ENCODE data around the gene TEX38.
"Not testable (repeated sequence)": the region's sequence is repeated elsewhere in the genome, so short reads cannot be mapped to it uniquely, and the experiment has no call there.

Gene TEX38

GRCh38 chr1:46654012-46654411 lies 17.6 kb upstream of the TEX38 start:
- no peak for DNase-seq
- H3K36me3 ChIP-seq (ENCODE audit: control insufficient read depth, insufficient read depth, low read length): peaks cover 54% of the 10 kb centered on the region
- H3K27ac ChIP-seq (ENCODE audit: insufficient read depth, low read length, poor library complexity, severe bottlenecking): no peak overlapping the region
- no peak overlapping the region for H3K4me3 ChIP-seq (ENCODE audit: insufficient read depth, low read depth, low read length, poor library complexity, severe bottlenecking)
- no peaks in the 10 kb centered on the region for H3K27me3 ChIP-seq (replicated peaks; ENCODE audit: control insufficient read depth, insufficient read depth, low read length, poor library complexity, severe bottlenecking)
- no peaks in the 10 kb centered on the region for H3K4me1 ChIP-seq (ENCODE audit: control insufficient read depth, insufficient read depth, low read length, poor library complexity, severe bottlenecking)
- H3K9me3 ChIP-seq (ENCODE audit: control insufficient read depth, low read length): no peaks in the 10 kb centered on the region

GRCh38 chr1:46654698-46655097 lies 17.0 kb upstream of the TEX38 start:
- not testable (repeated sequence) for H3K27me3 ChIP-seq (replicated peaks; ENCODE audit: control insufficient read depth, insufficient read depth, low read length, poor library complexity, severe bottlenecking); H3K4me3 ChIP-seq (ENCODE audit: insufficient read depth, low read depth, low read length, poor library complexity, severe bottlenecking); H3K27ac ChIP-seq (ENCODE audit: insufficient read depth, low read length, poor library complexity, severe bottlenecking); DNase-seq; H3K9me3 ChIP-seq (ENCODE audit: control insufficient read depth, low read length); H3K4me1 ChIP-seq (ENCODE audit: control insufficient read depth, insufficient read depth, low read length, poor library complexity, severe bottlenecking)
- peaks cover 49% of the 10 kb centered on the region for H3K36me3 ChIP-seq (ENCODE audit: control insufficient read depth, insufficient read depth, low read length)

- H3K4me3 ChIP-seq (ENCODE audit: insufficient read depth, low read depth, low read length, poor library complexity, severe bottlenecking): no peak overlapping the region
- no peak for DNase-seq
Measured at GRCh38 chr1:46655848-46656247, 15.8 kb upstream of the TEX38 start.

DNA sequence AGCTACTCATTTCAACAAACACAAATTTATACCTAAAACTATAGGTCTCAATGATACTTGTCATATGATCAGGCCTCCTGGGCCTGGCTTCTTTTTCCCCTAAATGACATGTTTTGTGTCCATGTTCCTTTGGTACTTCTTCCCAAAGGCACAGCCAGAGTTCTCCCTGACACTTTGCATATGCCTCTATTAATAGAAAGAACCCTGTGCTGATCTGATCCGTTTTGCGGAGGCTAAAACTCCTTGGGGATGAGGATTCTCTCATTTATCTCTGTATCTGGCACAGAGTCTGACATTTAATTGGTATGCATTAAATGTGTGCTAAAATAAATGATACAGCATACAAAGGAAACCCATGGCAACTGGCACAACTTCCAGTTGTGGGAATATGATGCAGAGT lies 15.0 kb upstream of the TEX38 start:
- Histone ChIP-seq H3K27ac (ENCODE audit: insufficient read depth, low read length, poor library complexity, severe bottlenecking) (no peak overlapping the region), H3K36me3 (ENCODE audit: control insufficient read depth, insufficient read depth, low read length) (peaks cover 40% of the 10 kb centered on the region), H3K9me3 (ENCODE audit: control insufficient read depth, low read length) (no peaks in the 10 kb centered on the region), H3K27me3 (replicated peaks; ENCODE audit: control insufficient read depth, insufficient read depth, low read length, poor library complexity, severe bottlenecking) (no peaks in the 10 kb centered on the region), H3K4me1 (ENCODE audit: control insufficient read depth, insufficient read depth, low read length, poor library complexity, severe bottlenecking) (no peaks in the 10 kb centered on the region), H3K4me3 (ENCODE audit: insufficient read depth, low read depth, low read length, poor library complexity, severe bottlenecking) (no peak overlapping the region)
- no peak for DNase-seq

More at GRCh38 chr1:46655848-46656247, 15.8 kb upstream of the TEX38 start:
- Histone ChIP-seq H3K27me3 (replicated peaks; ENCODE audit: control insufficient read depth, insufficient read depth, low read length, poor library complexity, severe bottlenecking) (no peaks in the 10 kb centered on the region), H3K27ac (ENCODE audit: insufficient read depth, low read length, poor library complexity, severe bottlenecking) (no peak overlapping the region), H3K4me1 (ENCODE audit: control insufficient read depth, insufficient read depth, low read length, poor library complexity, severe bottlenecking) (no peaks in the 10 kb centered on the region), H3K9me3 (ENCODE audit: control insufficient read depth, low read length) (no peaks in the 10 kb centered on the region), H3K36me3 (ENCODE audit: control insufficient read depth, insufficient read depth, low read length) (peaks cover 40% of the 10 kb centered on the region)

DNA sequence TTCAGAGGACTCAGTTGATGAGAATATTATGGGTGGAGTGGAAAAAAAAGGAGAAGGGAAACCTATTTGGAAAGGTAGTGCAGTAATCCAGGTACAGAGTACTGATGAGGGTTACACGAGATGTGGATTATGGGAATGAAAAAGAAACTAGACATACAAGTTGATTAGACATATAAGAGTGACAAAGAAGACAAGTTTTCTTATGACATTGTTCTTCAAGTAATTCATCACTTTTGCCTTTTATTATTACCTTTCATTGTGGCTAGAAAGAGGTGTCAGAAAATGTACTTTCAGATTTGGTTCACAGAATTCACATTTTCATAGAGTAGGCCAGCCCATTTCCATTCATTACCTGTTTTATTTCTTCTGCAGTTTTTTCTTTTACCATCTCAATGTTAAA lies 13.9 kb upstream of the TEX38 start:
- Histone ChIP-seq H3K27me3 (replicated peaks; ENCODE audit: control insufficient read depth, insufficient read depth, low read length, poor library complexity, severe bottlenecking) (no peaks in the 10 kb centered on the region), H3K36me3 (ENCODE audit: control insufficient read depth, insufficient read depth, low read length) (peaks cover 33% of the 10 kb centered on the region), H3K9me3 (ENCODE audit: control insufficient read depth, low read length) (no peaks in the 10 kb centered on the region), H3K4me3 (ENCODE audit: insufficient read depth, low read depth, low read length, poor library complexity, severe bottlenecking) (no peak overlapping the region), H3K4me1 (ENCODE audit: control insufficient read depth, insufficient read depth, low read length, poor library complexity, severe bottlenecking) (no peaks in the 10 kb centered on the region), H3K27ac (ENCODE audit: insufficient read depth, low read length, poor library complexity, severe bottlenecking) (no peak overlapping the region)
- DNase-seq: no peak

DNA sequence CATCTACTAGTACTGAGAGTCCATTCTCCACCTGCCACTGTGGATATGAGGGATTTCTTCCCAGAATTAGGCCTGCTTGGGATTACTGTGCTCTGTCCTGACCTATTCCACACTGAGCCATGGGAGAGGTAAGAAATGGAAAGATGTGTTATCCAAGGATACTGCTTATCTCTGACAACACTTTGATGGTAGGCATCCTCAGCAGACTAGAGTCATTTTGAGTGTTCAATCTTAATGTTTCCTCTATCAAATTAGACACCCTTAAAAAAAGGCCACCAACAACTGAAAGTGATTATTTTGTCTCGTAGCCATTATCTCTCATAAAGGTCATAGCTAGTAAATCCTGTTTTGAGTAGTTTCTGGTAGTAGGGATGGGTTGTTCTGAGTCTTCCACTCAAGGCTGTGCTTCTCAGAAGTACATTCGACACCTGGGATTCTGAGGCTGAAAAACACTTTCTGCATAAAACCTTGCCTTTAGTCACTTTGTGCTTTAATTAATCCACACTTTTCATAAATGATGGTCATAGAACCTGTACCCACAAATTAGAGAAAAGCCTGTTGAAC lies 12.3 kb upstream of the TEX38 start:
- Histone ChIP-seq H3K9me3 (ENCODE audit: control insufficient read depth, low read length) (no peaks in the 10 kb centered on the region), H3K27me3 (replicated peaks; ENCODE audit: control insufficient read depth, insufficient read depth, low read length, poor library complexity, severe bottlenecking) (no peaks in the 10 kb centered on the region), H3K4me3 (ENCODE audit: insufficient read depth, low read depth, low read length, poor library complexity, severe bottlenecking) (no peak overlapping the region), H3K4me1 (ENCODE audit: control insufficient read depth, insufficient read depth, low read length, poor library complexity, severe bottlenecking) (no peaks in the 10 kb centered on the region), H3K27ac (ENCODE audit: insufficient read depth, low read length, poor library complexity, severe bottlenecking) (no peak overlapping the region), H3K36me3 (ENCODE audit: control insufficient read depth, insufficient read depth, low read length) (peaks cover 41% of the 10 kb centered on the region)
- DNase-seq: no peak

- H3K36me3 ChIP-seq (ENCODE audit: control insufficient read depth, insufficient read depth, low read length): peaks cover 35% of the 10 kb centered on the region
- H3K27me3 ChIP-seq (replicated peaks; ENCODE audit: control insufficient read depth, insufficient read depth, low read length, poor library complexity, severe bottlenecking); H3K4me1 ChIP-seq (ENCODE audit: control insufficient read depth, insufficient read depth, low read length, poor library complexity, severe bottlenecking); H3K4me3 ChIP-seq (ENCODE audit: insufficient read depth, low read depth, low read length, poor library complexity, severe bottlenecking); H3K27ac ChIP-seq (ENCODE audit: insufficient read depth, low read length, poor library complexity, severe bottlenecking); H3K9me3 ChIP-seq (ENCODE audit: control insufficient read depth, low read length); DNase-seq: not testable (repeated sequence)
Measured at GRCh38 chr1:46660116-46660515, 11.5 kb upstream of the TEX38 start.

GRCh38 chr1:46662919-46663318 lies 8.7 kb upstream of the TEX38 start:
- H3K4me1 ChIP-seq (ENCODE audit: control insufficient read depth, insufficient read depth, low read length, poor library complexity, severe bottlenecking): peaks cover 14% of the 10 kb centered on the region
- H3K4me3 ChIP-seq (ENCODE audit: insufficient read depth, low read depth, low read length, poor library complexity, severe bottlenecking); H3K27ac ChIP-seq (ENCODE audit: insufficient read depth, low read length, poor library complexity, severe bottlenecking); H3K27me3 ChIP-seq (replicated peaks; ENCODE audit: control insufficient read depth, insufficient read depth, low read length, poor library complexity, severe bottlenecking); DNase-seq; H3K9me3 ChIP-seq (ENCODE audit: control insufficient read depth, low read length): not testable (repeated sequence)
- H3K36me3 ChIP-seq (ENCODE audit: control insufficient read depth, insufficient read depth, low read length): peaks cover 15% of the 10 kb centered on the region

DNA sequence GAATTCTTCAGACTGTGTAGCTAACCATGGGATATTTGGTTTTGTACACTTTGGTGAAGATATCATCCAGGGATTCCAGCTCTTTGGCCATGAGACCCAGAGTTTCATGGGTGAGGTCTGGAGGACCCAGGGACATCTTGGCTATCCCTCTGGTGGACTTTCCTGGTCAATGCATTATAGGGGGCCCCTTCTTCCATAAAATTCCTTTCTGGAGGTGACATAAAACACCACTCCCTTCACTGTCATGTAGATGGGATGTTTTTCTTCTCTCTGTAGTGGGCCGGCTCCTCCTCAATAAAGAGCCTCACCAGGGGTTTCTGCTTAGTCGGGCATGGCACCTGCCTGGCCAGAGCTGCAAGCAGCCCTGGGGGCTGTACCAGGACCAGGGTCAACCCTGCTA lies 5.7 kb upstream of the TEX38 start:
- no peak for DNase-seq
- Histone ChIP-seq H3K36me3 (ENCODE audit: control insufficient read depth, insufficient read depth, low read length) (peaks cover 8% of the 10 kb centered on the region), H3K27me3 (replicated peaks; ENCODE audit: control insufficient read depth, insufficient read depth, low read length, poor library complexity, severe bottlenecking) (no peaks in the 10 kb centered on the region), H3K4me3 (ENCODE audit: insufficient read depth, low read depth, low read length, poor library complexity, severe bottlenecking) (no peak overlapping the region), H3K4me1 (ENCODE audit: control insufficient read depth, insufficient read depth, low read length, poor library complexity, severe bottlenecking) (peaks cover 14% of the 10 kb centered on the region), H3K27ac (ENCODE audit: insufficient read depth, low read length, poor library complexity, severe bottlenecking) (no peak overlapping the region), H3K9me3 (ENCODE audit: control insufficient read depth, low read length) (no peaks in the 10 kb centered on the region)

- peaks cover 14% of the 10 kb centered on the region for H3K4me1 ChIP-seq (ENCODE audit: control insufficient read depth, insufficient read depth, low read length, poor library complexity, severe bottlenecking)
- H3K9me3 ChIP-seq (ENCODE audit: control insufficient read depth, low read length): no peaks in the 10 kb centered on the region
- peaks cover 8% of the 10 kb centered on the region for H3K36me3 ChIP-seq (ENCODE audit: control insufficient read depth, insufficient read depth, low read length)
- H3K27ac ChIP-seq (ENCODE audit: insufficient read depth, low read length, poor library complexity, severe bottlenecking): peak within 1 kb of the TSS; percentile 38
- peak; percentile 32 to 39 (median 38) for DNase-seq
- H3K27me3 ChIP-seq (replicated peaks; ENCODE audit: control insufficient read depth, insufficient read depth, low read length, poor library complexity, severe bottlenecking): no peaks in the 10 kb centered on the region
- H3K4me3 ChIP-seq (ENCODE audit: insufficient read depth, low read depth, low read length, poor library complexity, severe bottlenecking): peak within 1 kb of the TSS; percentile 67
Measured at GRCh38 chr1:46667782-46668760, 3.6 kb upstream of the TEX38 start, which contains the start of gene ATPAF1. Gene ATPAF1, minus strand, starts transcription at chr1:46668364. Its CDS starts 42 bp downstream, at chr1:46668322.

Measured in effector memory CD4-positive, alpha-beta T cell (primary cell).